Lower leg skin (tissue), 3 donors: ENCODE results near the gene PIGN.

Source experiments
- CTCF ChIP-seq, 3 donors: fragments of 450-650 bp; IDR thresholded peaks; one replicate each; pipeline ENCODE4 v1.5.1; 2016; ENCODE audit warnings: antibody characterized with exemption in 3 of 3, mild to moderate bottlenecking in 3 of 3, moderate library complexity in 2 of 3
- POLR2A ChIP-seq, 2 donors: fragments of 450-650 bp; IDR thresholded peaks; one replicate each; pipeline ENCODE4 v1.6.1; 2016 to 2017; ENCODE audit warnings: antibody characterized with exemption in 2 of 2, mild to moderate bottlenecking in 1 of 2, moderate library complexity in 1 of 2

DNA sequence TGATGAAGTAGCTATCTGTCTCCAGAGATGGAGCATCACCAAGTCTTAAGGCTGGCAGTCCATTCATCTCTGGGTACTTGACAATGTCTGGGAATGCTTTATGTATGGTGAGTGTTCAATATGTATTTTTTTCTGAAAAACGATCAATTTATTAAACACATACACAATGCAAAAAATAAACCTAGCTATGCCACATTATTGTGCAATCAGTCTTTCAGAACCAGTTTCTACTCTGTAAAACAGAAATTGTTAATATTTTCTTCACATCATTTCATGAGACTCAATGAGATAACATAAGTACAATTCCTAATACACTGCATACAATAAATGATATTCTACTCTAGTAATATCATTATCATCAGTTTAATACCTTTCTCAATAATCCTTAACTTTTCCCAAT is 122.5 kb downstream of the PIGN start:
- TF ChIP-seq CTCF (IDR thresholded peaks at IDR 0.05) (no peak), POLR2A (IDR thresholded peaks at IDR 0.05) (no peak)
